Ectodermal cell (in vitro differentiated cells): ENCODE results near the gene RNF4.
"Not testable (repeated sequence)": the region's sequence is repeated elsewhere in the genome, so short reads cannot be mapped to it uniquely, and the experiment has no call there.

Experiments
- H3K27ac ChIP-seq: 2 replicates; pipeline ENCODE4 v1.7.0; 2013; ENCODE audit warnings: mild to moderate bottlenecking, low read depth, low read length; ENCODE audit not compliant: insufficient read depth, poor library complexity, severe bottlenecking
- H3K27me3 ChIP-seq: 2 replicates; pipeline ENCODE4 v1.7.0; 2013; ENCODE audit warnings: mild to moderate bottlenecking, low read length; ENCODE audit not compliant: insufficient read depth, control insufficient read depth, poor library complexity, severe bottlenecking
- H3K36me3 ChIP-seq: one replicate; pipeline ENCODE4 v1.7.0; 2013; ENCODE audit warnings: low read length; ENCODE audit not compliant: control insufficient read depth, insufficient read depth
- H3K4me1 ChIP-seq: one replicate; pipeline ENCODE4 v1.7.0; 2013; ENCODE audit warnings: low read length; ENCODE audit not compliant: control insufficient read depth, insufficient read depth
- H3K4me3 ChIP-seq: 2 replicates; pipeline ENCODE4 v1.7.0; 2013; ENCODE audit warnings: low read depth, low read length, control low read depth; ENCODE audit not compliant: insufficient read depth
- H3K9me3 ChIP-seq: 2 replicates; pipeline ENCODE4 v1.7.0; 2013; ENCODE audit warnings: mild to moderate bottlenecking, low read length, moderate library complexity; ENCODE audit not compliant: control insufficient read depth
- WGBS, 2 experiments: methylation state at CpG; one replicate each; pipeline ENCODE4 v1.1.7; 2013; ENCODE audit warnings: missing lambda C conversion rate in 2 of 2; 5-methylcytosine and 5-hydroxymethylcytosine counted together

The RNF4 gene

GRCh38 chr4:2427383-2428334 is 41.2 kb upstream of the RNF4 start:
- no peaks in the 10 kb centered on the region for H3K4me1 ChIP-seq

GRCh38 chr4:2428496-2429213 is 40.3 kb upstream of the RNF4 start:
- H3K4me1 ChIP-seq, result no peaks in the 10 kb centered on the region
- H3K36me3 ChIP-seq, result no peaks in the 10 kb centered on the region
- no peak overlapping the region for H3K4me3 ChIP-seq
- WGBS, 2 experiments, result 89 to 92% methylated on average over 25 of the region's 25 CpGs
- H3K27ac ChIP-seq, result no peak overlapping the region
- no peaks in the 10 kb centered on the region for H3K9me3 ChIP-seq
- H3K27me3 ChIP-seq, result no peaks in the 10 kb centered on the region

More at GRCh38 chr4:2427383-2428334, 41.2 kb upstream of the RNF4 start:
- no peaks in the 10 kb centered on the region for H3K36me3 ChIP-seq
- H3K27me3 ChIP-seq, result no peaks in the 10 kb centered on the region
- no peak overlapping the region for H3K4me3 ChIP-seq
- WGBS, 2 experiments, result 90 to 92% methylated on average over 23 of the region's 23 CpGs
- no peak overlapping the region for H3K27ac ChIP-seq
- no peaks in the 10 kb centered on the region for H3K9me3 ChIP-seq

GRCh38 chr4:2429945-2430757 is 38.8 kb upstream of the RNF4 start:
- H3K9me3 ChIP-seq, H3K4me1 ChIP-seq, H3K36me3 ChIP-seq, H3K4me3 ChIP-seq, H3K27me3 ChIP-seq, H3K27ac ChIP-seq: not testable (repeated sequence)
- WGBS, 2 experiments, result 93 to 95% methylated on average over 39 to 44 of the region's 49 CpGs

DNA sequence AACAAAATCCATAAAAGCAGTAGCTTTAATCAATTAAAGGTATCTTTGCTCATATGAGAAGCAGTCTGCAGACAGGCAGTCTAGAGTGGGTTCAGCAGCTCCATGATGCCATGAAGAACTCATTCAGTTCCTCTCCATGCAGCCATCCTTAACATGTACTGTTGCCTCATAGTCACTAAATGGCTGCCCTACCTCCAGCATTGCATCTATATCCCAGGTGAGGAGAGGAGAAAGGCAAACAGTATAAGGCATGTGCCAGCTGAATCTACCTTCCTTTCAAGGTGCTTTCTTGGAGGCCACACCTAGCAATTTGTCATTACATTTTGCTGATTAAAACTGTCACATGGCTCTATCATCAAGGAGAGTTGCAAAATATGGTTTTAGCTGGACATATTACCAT is 36.9 kb upstream of the RNF4 start:
- no peak overlapping the region for H3K27ac ChIP-seq
- H3K4me1 ChIP-seq, result peaks cover 5% of the 10 kb centered on the region
- no peak overlapping the region for H3K4me3 ChIP-seq
- no peaks in the 10 kb centered on the region for H3K27me3 ChIP-seq
- no peaks in the 10 kb centered on the region for H3K9me3 ChIP-seq
- H3K36me3 ChIP-seq, result no peaks in the 10 kb centered on the region

- Histone ChIP-seq H3K36me3 (no peaks in the 10 kb centered on the region), H3K9me3 (no peaks in the 10 kb centered on the region), H3K4me3 (no peak overlapping the region), H3K27me3 (no peaks in the 10 kb centered on the region), H3K4me1 (peaks cover 5% of the 10 kb centered on the region), H3K27ac (no peak overlapping the region)
- 87 to 88% methylated on average over 20 of the region's 20 CpGs for WGBS, 2 experiments
These were observed 35.8 kb upstream of the RNF4 start for GRCh38 chr4:2432991-2433530.

- Histone ChIP-seq H3K36me3 (no peaks in the 10 kb centered on the region), H3K27me3 (no peaks in the 10 kb centered on the region), H3K27ac (no peak overlapping the region), H3K4me3 (no peak overlapping the region), H3K4me1 (peaks cover 8% of the 10 kb centered on the region), H3K9me3 (no peaks in the 10 kb centered on the region)
- 87 to 88% methylated on average over 29 of the region's 29 CpGs for WGBS, 2 experiments
These were observed 35.1 kb upstream of the RNF4 start for GRCh38 chr4:2433609-2434350.

GRCh38 chr4:2434420-2434819 is 34.5 kb upstream of the RNF4 start:
- H3K4me3 ChIP-seq, result no peak overlapping the region
- peaks cover 9% of the 10 kb centered on the region for H3K4me1 ChIP-seq
- H3K36me3 ChIP-seq, result no peaks in the 10 kb centered on the region
- H3K27ac ChIP-seq, result no peak overlapping the region
- H3K27me3 ChIP-seq, result no peaks in the 10 kb centered on the region
- 59 to 65% methylated on average over 9 of the region's 9 CpGs for WGBS, 2 experiments
- H3K9me3 ChIP-seq, result no peaks in the 10 kb centered on the region

DNA sequence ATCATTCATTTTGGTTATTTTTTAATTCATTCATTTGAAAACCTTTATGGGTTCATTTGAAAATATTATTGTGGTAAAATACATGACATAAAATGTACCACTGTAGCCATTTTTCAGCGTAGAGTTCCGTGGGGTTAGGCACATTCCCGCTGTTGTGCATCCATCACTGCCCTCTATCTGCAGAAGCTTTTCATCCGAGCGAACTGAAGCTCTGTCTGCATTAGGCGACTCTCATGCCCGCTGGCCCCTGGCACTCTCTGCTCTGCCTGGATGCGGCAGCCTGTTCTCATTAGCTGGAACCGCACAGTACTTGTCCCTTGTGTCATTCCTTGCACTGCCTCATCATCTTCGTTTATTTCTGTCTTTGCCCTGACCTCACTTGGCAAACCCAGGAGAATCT is 32.6 kb upstream of the RNF4 start:
- 80 to 83% methylated on average over 10 of the region's 10 CpGs for WGBS, 2 experiments

GRCh38 chr4:2436761-2437474 is 32.0 kb upstream of the RNF4 start:
- Histone ChIP-seq H3K9me3 (no peaks in the 10 kb centered on the region), H3K4me1 (peaks cover 9% of the 10 kb centered on the region), H3K36me3 (no peaks in the 10 kb centered on the region), H3K4me3 (no peak overlapping the region), H3K27ac (no peak overlapping the region), H3K27me3 (no peaks in the 10 kb centered on the region)
- 88% methylated on average over 30 of the region's 30 CpGs for WGBS, 2 experiments

More for the DNA sequence above, 32.6 kb upstream of the RNF4 start:
- Histone ChIP-seq H3K36me3 (no peaks in the 10 kb centered on the region), H3K27ac (no peak overlapping the region), H3K9me3 (no peaks in the 10 kb centered on the region), H3K27me3 (no peaks in the 10 kb centered on the region), H3K4me1 (peaks cover 9% of the 10 kb centered on the region), H3K4me3 (no peak overlapping the region)
